Measurements from ENCODE around the gene PLEKHM1.

The PLEKHM1 gene

DNA sequence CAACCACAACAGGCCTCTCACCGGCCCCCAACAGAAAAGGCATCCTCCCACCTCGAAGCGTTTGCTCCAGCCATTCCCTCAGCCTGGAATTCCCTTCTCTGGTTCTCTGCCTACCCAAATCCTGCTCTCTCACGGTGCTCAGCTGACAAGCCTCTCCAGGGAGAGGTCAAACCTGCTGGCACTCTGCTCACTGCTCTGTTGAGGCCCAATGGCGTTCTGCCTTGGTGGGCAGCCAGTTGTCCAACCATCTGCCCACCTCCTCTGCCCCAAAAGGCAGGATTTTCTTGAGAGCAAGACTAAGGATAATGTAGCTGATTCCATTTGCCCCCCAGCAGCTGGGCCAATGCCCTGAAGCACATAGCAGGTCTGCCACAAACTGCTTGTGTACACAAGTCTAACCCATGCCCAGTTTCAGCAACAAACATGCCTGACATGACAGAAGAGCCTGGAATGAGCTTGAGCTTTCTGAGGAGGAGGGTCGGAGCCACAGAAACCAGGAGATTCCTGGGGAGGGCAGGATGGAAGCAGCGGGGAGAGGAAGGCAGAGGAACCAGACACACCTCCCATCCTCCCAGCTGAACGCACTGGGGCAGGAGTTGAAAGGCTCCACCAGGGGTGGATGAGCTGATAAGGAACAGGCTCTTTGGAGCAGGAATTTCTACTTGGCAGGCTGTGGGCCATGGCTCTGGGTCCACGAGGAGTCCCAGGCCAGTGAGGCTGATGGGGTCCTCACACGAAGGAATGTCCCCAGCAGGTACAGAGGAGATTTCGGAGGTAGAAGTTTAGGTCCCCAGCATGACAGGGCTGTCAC, 81.7 kb downstream of the PLEKHM1 start:
- H3K4me3 Mint-ChIP-seq = peak overlapping the region; percentile 99
- peaks cover 57% of the 10 kb centered on the region for H3K4me1 Mint-ChIP-seq (ENCODE audit: low read depth)
- H3K36me3 Mint-ChIP-seq (ENCODE audit: low read depth) = peaks cover 20% of the 10 kb centered on the region
- no peaks in the 10 kb centered on the region for H3K27me3 Mint-ChIP-seq
- H3K9me3 Mint-ChIP-seq = no peaks in the 10 kb centered on the region
- peak overlapping the region; percentile 97 for H3K27ac Mint-ChIP-seq

DNA sequence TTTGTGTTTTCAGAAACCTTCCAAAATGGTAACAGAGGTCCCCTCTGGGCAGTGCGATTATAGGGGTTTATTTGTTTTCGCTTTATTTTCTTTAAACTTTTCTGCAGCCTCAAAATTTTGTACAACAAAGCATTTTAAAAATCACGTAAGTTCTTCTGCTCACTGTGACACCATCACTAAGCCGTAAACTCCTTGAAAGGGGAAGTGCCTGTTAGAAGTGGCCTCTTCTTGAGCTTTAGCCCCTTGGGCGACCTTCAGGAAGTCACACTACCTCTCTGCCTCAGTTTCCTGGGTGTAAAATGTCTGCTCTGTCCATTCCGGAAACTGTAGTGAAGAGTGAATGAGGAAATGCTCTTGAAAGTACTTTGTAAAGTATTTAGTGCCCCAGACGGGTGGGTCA, 84.4 kb downstream of the PLEKHM1 start:
- Mint-ChIP-seq H3K4me3 (no peak overlapping the region), H3K27me3 (no peaks in the 10 kb centered on the region), H3K9me3 (no peaks in the 10 kb centered on the region), H3K36me3 (ENCODE audit: low read depth) (peaks cover 23% of the 10 kb centered on the region), H3K27ac (peak overlapping the region; percentile 45), H3K4me1 (ENCODE audit: low read depth) (peaks cover 39% of the 10 kb centered on the region)

- Mint-ChIP-seq H3K4me3 (no peak overlapping the region), H3K9me3 (no peaks in the 10 kb centered on the region), H3K36me3 (ENCODE audit: low read depth) (peaks cover 27% of the 10 kb centered on the region), H3K27ac (no peak overlapping the region), H3K4me1 (ENCODE audit: low read depth) (peaks cover 33% of the 10 kb centered on the region), H3K27me3 (no peaks in the 10 kb centered on the region)
Observed at GRCh38 chr17:45405250-45406086, 85.1 kb downstream of the PLEKHM1 start.

GRCh38 chr17:45404870-45405249, 85.7 kb downstream of the PLEKHM1 start:
- Mint-ChIP-seq H3K27ac (no peak overlapping the region), H3K36me3 (ENCODE audit: low read depth) (peaks cover 31% of the 10 kb centered on the region)

DNA sequence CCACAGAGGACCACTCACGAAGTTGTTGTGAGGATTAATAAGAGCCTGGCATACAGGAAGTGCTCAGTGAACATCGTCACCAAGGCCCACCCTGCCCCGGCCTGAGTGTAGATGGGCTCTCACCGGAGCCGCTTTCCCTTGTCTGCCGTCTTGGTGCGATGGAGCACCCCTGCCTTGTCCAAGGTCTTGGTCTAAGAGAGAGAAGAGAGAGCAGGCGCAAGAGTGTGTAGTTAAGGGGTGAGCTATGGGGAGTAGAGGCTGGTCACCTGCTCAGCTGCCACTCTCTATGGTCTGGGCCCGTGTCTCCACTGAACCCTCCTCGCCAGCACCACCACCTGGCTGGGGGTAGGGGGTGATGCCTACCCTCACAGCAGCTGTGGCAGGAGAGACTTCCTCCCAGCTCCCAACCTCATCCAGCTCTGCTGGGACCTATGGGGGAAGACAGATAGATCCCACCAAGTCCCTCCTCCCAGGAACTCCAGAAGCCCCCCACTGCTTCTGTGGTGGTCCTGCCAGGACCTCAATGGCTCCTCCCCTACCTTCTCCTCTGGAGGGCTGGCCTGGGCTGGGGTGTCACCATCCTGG, 86.5 kb downstream of the PLEKHM1 start:
- H3K27me3 Mint-ChIP-seq = no peaks in the 10 kb centered on the region
- H3K27ac Mint-ChIP-seq = no peak overlapping the region
- H3K4me1 Mint-ChIP-seq (ENCODE audit: low read depth) = peaks cover 25% of the 10 kb centered on the region
- no peaks in the 10 kb centered on the region for H3K9me3 Mint-ChIP-seq
- no peak overlapping the region for H3K4me3 Mint-ChIP-seq
- peaks cover 38% of the 10 kb centered on the region for H3K36me3 Mint-ChIP-seq (ENCODE audit: low read depth)

More at GRCh38 chr17:45404870-45405249, 85.7 kb downstream of the PLEKHM1 start:
- peaks cover 30% of the 10 kb centered on the region for H3K4me1 Mint-ChIP-seq (ENCODE audit: low read depth)
- H3K4me3 Mint-ChIP-seq = no peak overlapping the region
- H3K27me3 Mint-ChIP-seq = no peaks in the 10 kb centered on the region
- no peaks in the 10 kb centered on the region for H3K9me3 Mint-ChIP-seq

GRCh38 chr17:45402916-45403315, 87.6 kb downstream of the PLEKHM1 start:
- peaks cover 39% of the 10 kb centered on the region for H3K36me3 Mint-ChIP-seq (ENCODE audit: low read depth)
- peaks cover 15% of the 10 kb centered on the region for H3K4me1 Mint-ChIP-seq (ENCODE audit: low read depth)
- no peaks in the 10 kb centered on the region for H3K9me3 Mint-ChIP-seq
- H3K27ac Mint-ChIP-seq = no peak overlapping the region
- H3K27me3 Mint-ChIP-seq = no peaks in the 10 kb centered on the region
- H3K4me3 Mint-ChIP-seq = no peak overlapping the region

DNA sequence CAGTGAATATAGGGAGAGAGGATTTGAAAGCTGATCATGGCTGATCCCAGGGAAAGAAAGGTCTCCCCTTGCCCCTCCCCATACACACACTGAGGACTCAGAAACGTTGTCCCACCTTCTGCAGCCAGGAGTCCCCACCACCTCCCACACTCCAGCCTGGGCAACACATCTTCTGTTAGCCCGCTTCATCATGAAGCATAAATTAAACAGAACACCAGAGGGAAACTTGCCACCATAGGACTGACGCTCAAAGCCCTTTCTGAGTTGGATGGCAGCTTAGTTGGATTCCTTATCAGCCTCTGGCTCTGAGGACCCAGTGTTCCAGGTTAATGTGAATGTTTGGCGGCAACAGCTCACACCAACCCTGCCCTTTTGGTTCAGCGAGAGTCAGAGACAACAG, 91.7 kb downstream of the PLEKHM1 start:
- peaks cover 30% of the 10 kb centered on the region for H3K36me3 Mint-ChIP-seq (ENCODE audit: low read depth)
- no peaks in the 10 kb centered on the region for H3K4me1 Mint-ChIP-seq (ENCODE audit: low read depth)

GRCh38 chr17:45397796-45398195, 92.7 kb downstream of the PLEKHM1 start:
- H3K9me3 Mint-ChIP-seq = no peaks in the 10 kb centered on the region
- H3K36me3 Mint-ChIP-seq (ENCODE audit: low read depth) = peaks cover 28% of the 10 kb centered on the region
- no peaks in the 10 kb centered on the region for H3K27me3 Mint-ChIP-seq
- H3K4me1 Mint-ChIP-seq (ENCODE audit: low read depth) = no peaks in the 10 kb centered on the region
- no peak overlapping the region for H3K4me3 Mint-ChIP-seq
- no peak overlapping the region for H3K27ac Mint-ChIP-seq

More for the DNA sequence above, 91.7 kb downstream of the PLEKHM1 start:
- H3K27ac Mint-ChIP-seq = peak overlapping the region; percentile 55
- H3K4me3 Mint-ChIP-seq = no peak overlapping the region
- H3K9me3 Mint-ChIP-seq = no peaks in the 10 kb centered on the region
- no peaks in the 10 kb centered on the region for H3K27me3 Mint-ChIP-seq

DNA sequence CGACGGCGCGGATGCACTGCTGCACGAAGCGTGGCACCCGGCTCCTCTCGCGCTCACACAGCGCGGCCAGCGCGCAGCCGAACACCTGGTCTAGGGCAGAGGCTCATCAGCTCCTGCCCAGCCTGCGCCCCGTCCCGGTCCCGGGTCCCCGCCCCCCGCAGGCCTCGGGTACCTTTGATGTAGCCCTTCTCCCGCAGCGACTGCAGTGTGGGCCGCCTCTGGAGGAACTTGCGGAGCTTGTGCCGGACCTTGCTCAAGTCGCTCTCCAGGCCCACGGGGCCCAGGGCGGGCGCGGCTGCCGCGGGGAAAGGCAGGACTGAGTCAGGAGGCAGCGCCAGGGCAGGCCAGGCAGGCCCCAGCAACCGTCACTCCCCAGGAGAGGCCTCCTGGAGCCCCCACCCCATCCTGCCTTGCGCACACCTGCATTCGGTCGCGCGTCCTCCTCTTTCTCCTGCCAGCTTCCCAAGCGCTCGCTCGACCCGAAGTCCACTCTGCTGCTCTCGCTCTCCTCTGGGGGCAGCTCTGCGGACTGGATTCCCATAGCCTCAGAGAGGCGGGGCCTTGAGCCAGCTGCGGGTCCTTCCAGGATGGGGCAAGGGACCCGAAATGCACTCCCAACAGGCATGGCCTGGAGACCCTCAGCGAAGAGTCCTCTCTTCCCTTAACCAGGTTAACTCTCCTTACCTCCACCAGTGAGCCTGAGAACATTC, 93.9 kb downstream of the PLEKHM1 start:
- Mint-ChIP-seq H3K9me3 (no peaks in the 10 kb centered on the region), H3K27me3 (no peaks in the 10 kb centered on the region), H3K36me3 (ENCODE audit: low read depth) (peaks cover 28% of the 10 kb centered on the region), H3K4me3 (no peak overlapping the region), H3K4me1 (ENCODE audit: low read depth) (no peaks in the 10 kb centered on the region), H3K27ac (no peak overlapping the region)

DNA sequence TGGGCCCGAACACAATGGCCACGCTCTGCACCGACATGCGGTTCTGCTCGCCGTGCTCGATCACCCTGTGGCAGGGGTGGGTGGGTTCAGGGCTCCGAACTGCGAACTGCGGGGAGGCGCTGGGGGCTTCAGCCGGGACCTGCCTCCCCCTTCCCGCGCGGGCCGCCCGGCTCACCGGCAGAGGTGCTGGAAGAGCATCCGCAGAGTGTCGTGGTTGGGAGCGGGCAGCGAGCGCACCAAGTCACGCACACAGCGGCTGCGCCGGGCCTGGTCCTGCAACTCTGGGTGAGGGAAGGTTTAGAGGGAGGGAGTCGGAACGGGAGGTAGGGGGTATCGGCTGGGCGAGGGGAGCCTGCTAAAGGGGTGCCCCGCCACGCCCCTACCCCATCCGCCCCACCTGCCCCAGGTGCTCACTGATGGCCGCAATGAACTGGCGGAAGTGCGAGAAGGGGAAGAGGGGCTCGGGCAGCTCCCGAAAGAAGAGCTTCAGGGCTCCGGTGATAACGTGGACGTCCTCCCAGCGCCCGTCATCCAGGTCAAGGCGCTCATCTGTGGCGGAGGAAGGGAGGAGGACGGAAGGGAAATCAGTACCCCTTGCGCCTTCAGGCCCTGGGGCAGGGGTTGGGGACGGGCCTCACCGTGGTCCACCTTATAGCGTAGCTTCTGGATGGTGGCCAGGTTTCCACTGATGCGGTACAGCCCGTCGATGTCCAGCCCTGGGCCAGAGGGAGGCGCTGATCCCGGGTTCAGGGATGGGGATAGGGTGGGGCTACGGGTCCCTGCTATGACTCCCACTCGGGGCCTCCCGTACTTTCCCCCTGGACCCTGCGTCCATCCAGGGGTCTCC, 94.7 kb downstream of the PLEKHM1 start:
- no peak overlapping the region for H3K4me3 Mint-ChIP-seq
- H3K27me3 Mint-ChIP-seq = no peaks in the 10 kb centered on the region
- H3K9me3 Mint-ChIP-seq = no peaks in the 10 kb centered on the region
- H3K4me1 Mint-ChIP-seq (ENCODE audit: low read depth) = no peaks in the 10 kb centered on the region
- peaks cover 24% of the 10 kb centered on the region for H3K36me3 Mint-ChIP-seq (ENCODE audit: low read depth)
- H3K27ac Mint-ChIP-seq = no peak overlapping the region

DNA sequence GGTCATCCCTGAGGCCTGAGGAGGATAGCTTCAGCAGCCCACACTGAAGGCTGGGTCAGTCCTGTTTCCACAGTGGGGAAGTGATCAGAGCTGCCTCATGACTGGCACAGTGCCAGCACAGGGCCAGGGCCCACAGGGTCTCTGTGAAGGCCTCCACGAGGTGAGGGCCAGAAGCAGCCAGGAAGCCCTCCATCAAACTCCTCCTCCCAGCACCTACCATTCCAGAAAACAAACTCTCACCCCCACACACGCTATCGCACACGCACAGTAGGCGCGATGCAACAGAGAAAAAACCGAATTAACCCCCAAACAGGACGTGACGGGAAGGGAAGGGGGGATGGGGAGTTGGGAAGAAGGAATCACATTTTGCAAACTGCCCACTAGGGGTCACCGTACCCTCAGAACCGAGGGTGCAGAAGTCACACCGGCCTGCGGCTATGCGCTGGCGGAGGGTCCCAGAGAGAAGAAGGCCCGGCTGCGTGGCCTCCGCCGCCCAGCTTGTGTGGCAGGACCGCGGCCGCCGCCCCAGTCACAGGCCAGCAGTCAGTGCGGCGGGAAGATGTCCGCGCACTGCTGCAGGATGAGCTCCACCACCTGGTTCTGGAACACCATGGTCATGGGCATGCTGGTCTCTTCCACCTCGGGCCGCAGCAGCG, 95.5 kb downstream of the PLEKHM1 start:
- no peak overlapping the region for H3K27ac Mint-ChIP-seq
- no peaks in the 10 kb centered on the region for H3K27me3 Mint-ChIP-seq
- no peaks in the 10 kb centered on the region for H3K9me3 Mint-ChIP-seq
- H3K4me3 Mint-ChIP-seq = no peak overlapping the region
- H3K4me1 Mint-ChIP-seq (ENCODE audit: low read depth) = no peaks in the 10 kb centered on the region
- H3K36me3 Mint-ChIP-seq (ENCODE audit: low read depth) = peaks cover 19% of the 10 kb centered on the region

DNA sequence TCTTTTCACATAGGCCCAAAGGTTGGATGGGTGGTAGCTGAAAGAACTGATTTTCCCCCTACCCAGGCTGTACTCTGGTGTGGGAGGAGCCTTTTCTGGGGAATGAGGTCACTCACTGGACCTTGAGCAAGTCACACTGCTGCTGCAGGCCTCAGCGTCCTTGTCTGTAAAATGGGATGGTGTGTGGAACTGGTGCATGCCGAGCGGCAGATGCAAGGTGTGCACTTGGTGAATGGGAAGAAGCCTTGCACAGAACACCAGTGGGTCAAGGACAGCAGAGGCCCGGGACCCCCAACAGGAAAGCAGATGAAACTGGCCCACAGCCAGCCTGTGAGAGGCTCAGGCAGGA, 96.0 kb downstream of the PLEKHM1 start:
- Mint-ChIP-seq H3K9me3 (no peaks in the 10 kb centered on the region), H3K4me3 (no peak overlapping the region), H3K36me3 (ENCODE audit: low read depth) (peaks cover 18% of the 10 kb centered on the region), H3K4me1 (ENCODE audit: low read depth) (no peaks in the 10 kb centered on the region), H3K27ac (no peak overlapping the region), H3K27me3 (no peaks in the 10 kb centered on the region)

DNA sequence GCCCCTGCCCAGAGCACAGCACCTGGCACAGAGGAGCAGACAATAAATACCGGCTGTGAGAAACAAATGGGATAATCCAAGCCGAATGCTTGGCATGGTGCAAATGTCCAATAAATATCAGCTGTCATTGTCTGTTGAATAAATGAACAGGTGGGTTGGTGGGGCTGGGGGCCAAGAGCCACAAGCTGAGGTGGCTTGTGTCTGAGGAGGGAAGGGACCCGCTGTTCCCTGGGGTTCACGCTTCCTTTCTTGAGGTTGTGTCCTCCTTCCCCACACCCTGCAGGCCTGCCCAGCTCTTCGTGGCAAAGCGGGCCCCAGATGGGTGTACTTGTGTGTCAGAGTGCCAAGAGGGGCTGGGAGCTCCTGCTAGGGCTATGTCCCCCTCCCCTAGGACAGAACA, 96.4 kb downstream of the PLEKHM1 start:
- H3K4me1 Mint-ChIP-seq (ENCODE audit: low read depth) = peaks cover under 1% of the 10 kb centered on the region
- H3K27me3 Mint-ChIP-seq = no peaks in the 10 kb centered on the region
- peaks cover 13% of the 10 kb centered on the region for H3K36me3 Mint-ChIP-seq (ENCODE audit: low read depth)
- H3K27ac Mint-ChIP-seq = no peak overlapping the region
- H3K9me3 Mint-ChIP-seq = no peaks in the 10 kb centered on the region
- H3K4me3 Mint-ChIP-seq = no peak overlapping the region

DNA sequence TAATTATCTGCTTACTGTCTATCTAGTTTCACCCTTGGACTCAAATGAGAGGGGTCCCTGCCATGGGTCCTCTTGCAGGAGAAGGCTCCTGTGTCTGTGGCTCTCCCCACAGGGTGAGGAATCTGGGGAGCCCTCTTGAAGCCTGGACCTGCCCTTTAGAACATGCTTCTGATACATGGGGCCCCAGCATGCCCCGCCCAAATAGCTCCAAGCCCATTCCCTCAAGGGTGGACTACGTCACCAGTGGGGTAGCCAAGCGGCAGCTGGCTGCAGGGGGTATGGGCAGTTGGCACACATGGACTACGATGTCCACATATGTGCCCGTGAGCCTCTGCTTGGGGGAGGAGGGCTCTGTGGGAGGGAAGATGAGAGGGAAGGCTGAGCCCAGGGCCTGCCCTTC, 97.1 kb downstream of the PLEKHM1 start:
- Mint-ChIP-seq H3K9me3 (no peaks in the 10 kb centered on the region), H3K36me3 (ENCODE audit: low read depth) (peaks cover 8% of the 10 kb centered on the region), H3K27ac (no peak overlapping the region), H3K4me3 (no peak overlapping the region), H3K4me1 (ENCODE audit: low read depth) (peaks cover 7% of the 10 kb centered on the region), H3K27me3 (no peaks in the 10 kb centered on the region)

Measured in stimulated activated naive CD8-positive, alpha-beta T cell treated with anti-CD3 and anti-CD28 coated beads, Interleukin-15, Interleukin-2, amounts not matched to agents 100 ng/mL and 50 ng/mL, for 24 hours (primary cell).